Measurements from ENCODE around the gene MAMLD1. TPM values are rescaled to one million over a fixed set of nuclear protein-coding genes. Genes with fewer than 3 reads are reported as not detected.

MAMLD1 gene
- total RNA-seq, 1 donor from 2014 or later, result 0.72 TPM

GRCh38 chrX:150502091-150502490, 139.0 kb downstream of the MAMLD1 start:
- DNase-seq (ENCODE audit: low spot score), result no peak

- no peak for DNase-seq (ENCODE audit: low spot score)
Measured at GRCh38 chrX:150502979-150503897, 140.1 kb downstream of the MAMLD1 start.

- no peak for DNase-seq (ENCODE audit: low spot score)
Measured at GRCh38 chrX:150503898-150504219, 140.7 kb downstream of the MAMLD1 start.

- DNase-seq (ENCODE audit: low spot score), result no peak
Measured at GRCh38 chrX:150504397-150505182, 141.5 kb downstream of the MAMLD1 start.

- no peak for DNase-seq (ENCODE audit: low spot score)
Measured at GRCh38 chrX:150506020-150506419, 142.9 kb downstream of the MAMLD1 start.

GRCh38 chrX:150506486-150506885, 143.4 kb downstream of the MAMLD1 start:
- DNase-seq (ENCODE audit: low spot score), result no peak

- no peak for DNase-seq (ENCODE audit: low spot score)
Measured at GRCh38 chrX:150507251-150507856, 144.2 kb downstream of the MAMLD1 start.

GRCh38 chrX:150508018-150508417, 144.9 kb downstream of the MAMLD1 start:
- no peak for DNase-seq (ENCODE audit: low spot score)

- peak; percentile 29 for DNase-seq (ENCODE audit: low spot score)
Measured at GRCh38 chrX:150508451-150509367, 145.6 kb downstream of the MAMLD1 start.

GRCh38 chrX:150509703-150510102, 146.6 kb downstream of the MAMLD1 start:
- no peak for DNase-seq (ENCODE audit: low spot score)

GRCh38 chrX:150512461-150512901, 149.4 kb downstream of the MAMLD1 start:
- no peak for DNase-seq (ENCODE audit: low spot score)

- DNase-seq (ENCODE audit: low spot score), result no peak
Measured at GRCh38 chrX:150513544-150513943, 150.4 kb downstream of the MAMLD1 start.

GRCh38 chrX:150514462-150514861, 151.3 kb downstream of the MAMLD1 start:
- DNase-seq (ENCODE audit: low spot score), result no peak

- no peak for DNase-seq (ENCODE audit: low spot score)
Measured at GRCh38 chrX:150515801-150516200, 152.7 kb downstream of the MAMLD1 start.

- peak; percentile 66 for DNase-seq (ENCODE audit: low spot score)
Measured at GRCh38 chrX:150517303-150517910, 154.3 kb downstream of the MAMLD1 start.

- DNase-seq (ENCODE audit: low spot score), result no peak
Measured at GRCh38 chrX:150522494-150522893, 159.4 kb downstream of the MAMLD1 start.

- DNase-seq (ENCODE audit: low spot score), result no peak
Measured at GRCh38 chrX:150525061-150525919, 162.2 kb downstream of the MAMLD1 start.

GRCh38 chrX:150526692-150527091, 163.6 kb downstream of the MAMLD1 start:
- no peak for DNase-seq (ENCODE audit: low spot score)

GRCh38 chrX:150527108-150527507, 164.0 kb downstream of the MAMLD1 start:
- DNase-seq (ENCODE audit: low spot score), result no peak

- no peak for DNase-seq (ENCODE audit: low spot score)
Measured at GRCh38 chrX:150529587-150529986, 166.5 kb downstream of the MAMLD1 start.
